ENCODE measurements around the gene AQP5. TPM values are rescaled to one million over a fixed set of nuclear protein-coding genes. Genes with fewer than 3 reads are reported as not detected.

AQP5 gene
- total and polyA plus RNA-seq, 8 donors = 2.9 to 54.3 (median 8.6) TPM; not detected in 2

- intact Hi-C loops (cut with DNase I; ENCODE audit: low total_unique reads) = no loop called here
- DNase-seq = peak in 1 of 2 donors; percentile 68
These were observed 17.4 kb downstream of the AQP5 start for GRCh38 chr12:49979016-49979586.

GRCh38 chr12:49979791-49980190 is 18.1 kb downstream of the AQP5 start:
- no peak overlapping the region for H3K4me3 ChIP-seq
- intact Hi-C loops (cut with DNase I; ENCODE audit: low total_unique reads) = no loop called here
- H3K4me1 ChIP-seq = peaks cover 11 to 41% (median 20%) of the 10 kb centered on the region in 4 donors
- no peak for DNase-seq
- H3K27ac ChIP-seq = no peak overlapping the region
- no peaks in the 10 kb centered on the region for H3K9me3 ChIP-seq
- H3K27me3 ChIP-seq = no peaks in the 10 kb centered on the region
- 80 to 96% (median 90%) methylated on average over 3 of the region's 3 CpGs for WGBS, 5 donors
- TF ChIP-seq POLR2A (IDR thresholded peaks at IDR 0.05) = no peak
- TF ChIP-seq, protein P1, sequence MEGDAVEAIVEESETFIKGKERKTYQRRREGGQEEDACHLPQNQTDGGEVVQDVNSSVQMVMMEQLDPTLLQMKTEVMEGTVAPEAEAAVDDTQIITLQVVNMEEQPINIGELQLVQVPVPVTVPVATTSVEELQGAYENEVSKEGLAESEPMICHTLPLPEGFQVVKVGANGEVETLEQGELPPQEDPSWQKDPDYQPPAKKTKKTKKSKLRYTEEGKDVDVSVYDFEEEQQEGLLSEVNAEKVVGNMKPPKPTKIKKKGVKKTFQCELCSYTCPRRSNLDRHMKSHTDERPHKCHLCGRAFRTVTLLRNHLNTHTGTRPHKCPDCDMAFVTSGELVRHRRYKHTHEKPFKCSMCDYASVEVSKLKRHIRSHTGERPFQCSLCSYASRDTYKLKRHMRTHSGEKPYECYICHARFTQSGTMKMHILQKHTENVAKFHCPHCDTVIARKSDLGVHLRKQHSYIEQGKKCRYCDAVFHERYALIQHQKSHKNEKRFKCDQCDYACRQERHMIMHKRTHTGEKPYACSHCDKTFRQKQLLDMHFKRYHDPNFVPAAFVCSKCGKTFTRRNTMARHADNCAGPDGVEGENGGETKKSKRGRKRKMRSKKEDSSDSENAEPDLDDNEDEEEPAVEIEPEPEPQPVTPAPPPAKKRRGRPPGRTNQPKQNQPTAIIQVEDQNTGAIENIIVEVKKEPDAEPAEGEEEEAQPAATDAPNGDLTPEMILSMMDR (IDR thresholded peaks at IDR 0.05) = no peak
- no peak for TF ChIP-seq POLR2AphosphoS5 (IDR thresholded peaks at IDR 0.05)
- TF ChIP-seq EP300 (IDR thresholded peaks at IDR 0.05) = no peak
- no peaks in the 10 kb centered on the region for H3K36me3 ChIP-seq

More at GRCh38 chr12:49979016-49979586, 17.4 kb downstream of the AQP5 start:
- Histone ChIP-seq H3K4me3 (no peak overlapping the region), H3K27ac (no peak overlapping the region), H3K9me3 (no peaks in the 10 kb centered on the region), H3K36me3 (no peaks in the 10 kb centered on the region), H3K4me1 (peaks cover 15 to 41% (median 23%) of the 10 kb centered on the region in 4 donors), H3K27me3 (no peaks in the 10 kb centered on the region)
- WGBS, 5 donors = 81 to 92% (median 85%) methylated on average over 10 of the region's 10 CpGs
- no peak for TF ChIP-seq POLR2AphosphoS5 (IDR thresholded peaks at IDR 0.05)

DNA sequence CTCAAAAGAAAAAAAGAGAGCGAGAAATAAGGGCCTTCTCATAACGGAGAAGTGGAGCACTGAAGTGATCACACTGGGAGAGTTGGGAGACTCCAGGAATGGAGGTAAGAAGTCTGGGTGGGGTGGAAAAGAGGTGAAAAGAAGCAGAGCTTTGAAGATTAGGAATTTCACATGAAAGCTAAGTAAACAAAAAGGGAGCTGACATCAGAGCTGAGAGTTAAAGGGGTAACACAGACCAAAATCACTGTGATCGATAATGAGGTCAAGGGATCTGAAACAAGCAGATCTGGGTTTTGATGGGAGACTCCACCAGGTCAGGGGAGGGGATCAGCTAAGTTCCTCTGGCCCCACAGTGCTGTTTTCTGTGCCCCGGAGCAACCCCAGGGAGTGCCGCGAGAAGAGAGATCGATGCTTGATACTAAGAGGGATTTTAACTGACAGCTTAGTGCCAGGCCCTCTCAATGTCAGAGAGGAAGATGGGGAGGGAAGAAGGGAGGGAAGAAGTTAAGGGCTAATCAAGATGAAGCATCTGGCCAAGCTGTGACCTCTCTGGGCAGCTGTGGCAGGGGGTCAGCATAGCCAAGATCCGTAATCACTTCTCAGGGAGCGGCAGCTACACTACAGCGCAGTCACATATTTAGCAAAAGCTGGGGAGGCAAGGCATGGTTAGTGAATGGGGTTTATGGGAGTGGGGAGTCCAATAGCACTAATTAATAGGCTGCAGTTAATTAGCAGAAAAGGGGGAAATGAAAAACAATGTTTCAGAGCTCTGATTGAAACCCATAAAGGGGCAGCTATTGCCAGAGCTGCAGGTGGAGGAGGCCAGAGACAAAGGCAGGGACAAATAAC is 19.1 kb downstream of the AQP5 start:
- Histone ChIP-seq H3K27ac (no peak overlapping the region), H3K36me3 (no peaks in the 10 kb centered on the region), H3K27me3 (no peaks in the 10 kb centered on the region), H3K4me1 (peaks cover 7 to 33% (median 15%) of the 10 kb centered on the region in 4 donors), H3K4me3 (no peak overlapping the region), H3K9me3 (no peaks in the 10 kb centered on the region)
- TF ChIP-seq, protein P1 (IDR thresholded peaks at IDR 0.05) = no peak
- TF ChIP-seq POLR2AphosphoS5 (IDR thresholded peaks at IDR 0.05) = no peak
- TF ChIP-seq EP300 (IDR thresholded peaks at IDR 0.05) = no peak
- TF ChIP-seq POLR2A (IDR thresholded peaks at IDR 0.05) = no peak
- intact Hi-C loops (cut with DNase I; ENCODE audit: low total_unique reads) = no loop called here
- DNase-seq = no peak
- 64 to 76% (median 68%) methylated on average over 10 of the region's 10 CpGs for WGBS, 5 donors

GRCh38 chr12:49982246-49983087 is 20.8 kb downstream of the AQP5 start:
- no peaks in the 10 kb centered on the region for H3K9me3 ChIP-seq
- no peaks in the 10 kb centered on the region for H3K27me3 ChIP-seq
- TF ChIP-seq, protein P1 (IDR thresholded peaks at IDR 0.05) = no peak
- TF ChIP-seq EP300 (IDR thresholded peaks at IDR 0.05) (no peak), POLR2A (IDR thresholded peaks at IDR 0.05) (no peak), POLR2AphosphoS5 (IDR thresholded peaks at IDR 0.05) (no peak)
- 84 to 90% (median 89%) methylated on average over 7 of the region's 7 CpGs for WGBS, 5 donors
- no peak for DNase-seq
- H3K27ac ChIP-seq = peak overlapping the region in 1 of 5 donors; percentile 4
- H3K4me3 ChIP-seq = no peak overlapping the region
- H3K4me1 ChIP-seq = peaks cover 7 to 38% (median 16%) of the 10 kb centered on the region in 4 donors
- no peaks in the 10 kb centered on the region for H3K36me3 ChIP-seq
- intact Hi-C loops (cut with DNase I; ENCODE audit: low total_unique reads) = no loop called here
